CD1c-positive myeloid dendritic cell (primary cell): Measurements from ENCODE around the gene CHST11.

Experiments
- DNase-seq: peaks from one replicate; pipeline ENCODE4 v3.0.0-alpha.2; 2016; ENCODE audit errors: extremely low spot score

The CHST11 gene

DNA sequence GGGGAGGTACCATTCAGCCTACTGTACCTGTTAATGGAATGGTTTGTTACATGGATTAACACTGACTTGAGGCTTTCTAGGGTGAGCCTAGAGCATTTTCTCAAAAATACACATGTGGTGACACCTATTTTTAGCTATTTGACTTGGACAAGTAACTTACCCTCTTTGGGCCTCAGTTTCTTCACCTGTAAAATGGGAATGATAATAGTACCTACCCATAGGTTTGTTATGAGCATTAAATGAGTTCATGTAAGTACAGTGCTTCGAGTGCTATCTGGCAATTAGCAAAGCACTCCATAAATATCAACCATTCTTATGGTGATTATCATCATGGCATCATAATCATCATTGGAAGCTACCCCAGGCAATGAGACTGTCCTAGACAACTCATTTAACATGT is 216.5 kb downstream of the CHST11 start:
- no peak for DNase-seq

DNA sequence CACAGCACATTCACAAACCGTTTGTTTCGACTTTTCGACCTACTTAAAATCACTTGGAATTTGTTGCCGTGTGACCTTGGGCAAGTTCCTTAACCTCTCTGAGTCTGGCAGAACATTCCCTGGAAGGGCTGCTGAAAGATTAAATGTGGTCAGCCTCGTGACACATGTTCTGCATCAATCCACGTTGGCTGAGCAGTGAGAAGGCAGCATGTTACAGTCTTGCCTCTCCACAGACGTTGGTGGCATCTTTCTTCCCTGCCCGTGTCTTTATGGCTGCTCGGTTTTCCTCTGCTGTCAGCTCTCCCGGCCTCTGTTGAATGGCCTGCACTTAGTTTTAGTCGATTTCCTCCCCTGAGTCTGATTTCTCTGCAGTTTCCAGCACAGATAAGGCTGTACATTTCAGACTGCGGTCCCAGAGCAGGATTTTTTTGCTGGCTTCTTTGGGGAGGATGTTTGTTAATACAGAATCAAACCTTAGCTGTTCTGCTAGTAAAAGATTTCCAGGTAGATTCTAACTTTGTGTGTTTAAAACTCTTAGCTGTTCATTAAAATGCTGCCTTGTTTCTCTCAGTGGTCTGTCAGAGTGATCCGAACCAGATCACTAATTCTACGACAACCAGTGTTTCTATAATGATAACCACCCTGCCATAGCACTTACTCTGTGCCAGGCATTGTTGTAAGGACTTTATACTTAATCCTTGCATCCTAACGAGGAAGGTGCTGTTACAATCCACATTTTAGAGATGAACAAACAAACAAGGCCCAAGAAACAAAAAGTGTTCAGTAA is 217.1 kb downstream of the CHST11 start:
- peak; percentile 66 for DNase-seq

GRCh38 chr12:104676636-104677035 is 219.9 kb downstream of the CHST11 start:
- no peak for DNase-seq

- no peak for DNase-seq
Observed at GRCh38 chr12:104677441-104678089, 220.8 kb downstream of the CHST11 start.

DNA sequence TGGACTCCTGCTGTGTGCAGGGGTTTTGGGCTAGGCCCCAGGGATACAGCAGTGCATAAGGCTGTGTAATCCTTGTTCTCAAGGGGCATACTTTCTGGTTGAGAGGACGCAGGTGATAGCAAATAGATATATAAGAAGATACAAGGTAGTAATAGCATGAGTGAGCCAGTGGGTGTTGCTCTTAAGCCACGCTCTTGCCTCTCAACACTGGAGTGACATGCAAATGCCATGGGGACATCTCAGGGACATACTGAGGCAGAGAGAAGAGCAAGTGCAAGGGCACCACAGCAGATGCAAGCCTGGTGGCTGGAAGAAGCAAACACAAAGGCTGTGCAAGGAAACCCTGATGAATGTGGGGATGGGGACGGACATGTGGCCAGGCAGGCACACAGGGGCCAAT is 223.3 kb downstream of the CHST11 start:
- DNase-seq = no peak

DNA sequence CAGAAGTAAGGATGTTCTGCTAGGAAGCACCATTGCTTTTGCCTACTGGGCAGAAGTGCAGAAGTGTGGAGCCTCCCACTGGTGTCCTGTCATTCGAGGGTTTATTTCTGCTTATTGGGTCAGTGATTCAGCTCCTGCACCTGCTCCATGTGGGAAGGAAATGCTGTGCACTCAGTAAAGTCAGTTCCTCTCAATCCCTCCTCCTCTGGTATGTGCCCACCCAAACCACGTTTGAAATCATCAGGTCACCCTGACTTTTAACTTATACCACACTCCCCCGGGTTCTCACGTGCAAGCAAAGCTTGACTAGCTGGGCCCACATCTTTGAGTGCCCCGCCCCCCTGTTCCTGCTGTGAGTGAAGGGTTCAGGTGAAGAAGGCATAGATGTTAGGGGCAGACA is 223.7 kb downstream of the CHST11 start:
- peak; percentile 86 for DNase-seq

- DNase-seq = no peak
Observed at GRCh38 chr12:104681012-104681690, 224.4 kb downstream of the CHST11 start.

DNA sequence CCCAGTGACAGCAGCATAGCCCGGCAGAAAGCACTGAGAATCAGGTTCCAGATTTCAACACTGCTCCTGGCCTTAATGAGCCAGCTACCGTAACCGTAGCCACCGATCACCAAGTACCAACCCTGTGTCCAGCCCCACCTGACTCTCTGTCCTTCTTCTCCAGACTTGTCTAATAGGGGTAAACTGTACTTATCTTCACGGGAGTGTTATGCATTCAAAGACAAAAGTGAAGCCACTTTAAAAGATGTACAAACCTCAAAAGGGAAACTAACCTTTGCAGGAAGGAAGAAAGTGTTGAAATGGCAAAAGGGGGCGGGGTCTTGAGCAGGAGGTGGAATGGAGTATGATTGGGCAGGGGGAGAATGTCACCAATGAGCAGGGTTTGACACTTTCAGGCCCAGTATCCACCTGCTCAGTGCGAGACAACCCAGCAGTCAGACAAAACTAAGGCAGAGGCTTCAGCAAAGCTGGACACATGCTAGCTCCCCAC is 226.1 kb downstream of the CHST11 start:
- peak; percentile 68 for DNase-seq

GRCh38 chr12:104683831-104684503 is 227.2 kb downstream of the CHST11 start:
- DNase-seq = no peak

DNA sequence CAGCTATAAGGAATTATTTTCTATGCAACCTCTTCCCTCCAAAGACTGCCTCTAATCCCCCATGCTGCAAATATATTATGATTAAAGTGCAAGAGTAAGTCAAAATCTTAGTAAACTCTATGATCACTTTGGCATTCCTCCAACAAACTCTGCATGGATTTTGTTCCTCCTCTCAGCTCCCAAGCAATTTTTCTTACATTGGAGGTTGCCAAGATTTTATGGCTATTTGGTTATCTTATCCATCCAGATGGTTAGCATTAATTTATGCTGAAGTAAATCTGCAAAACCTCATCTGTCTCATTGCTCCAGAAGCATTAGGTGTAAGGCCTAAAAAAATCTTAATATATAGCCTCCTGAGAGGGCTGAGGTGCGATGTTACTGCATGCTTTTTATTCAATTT is 228.1 kb downstream of the CHST11 start:
- DNase-seq = no peak

DNA sequence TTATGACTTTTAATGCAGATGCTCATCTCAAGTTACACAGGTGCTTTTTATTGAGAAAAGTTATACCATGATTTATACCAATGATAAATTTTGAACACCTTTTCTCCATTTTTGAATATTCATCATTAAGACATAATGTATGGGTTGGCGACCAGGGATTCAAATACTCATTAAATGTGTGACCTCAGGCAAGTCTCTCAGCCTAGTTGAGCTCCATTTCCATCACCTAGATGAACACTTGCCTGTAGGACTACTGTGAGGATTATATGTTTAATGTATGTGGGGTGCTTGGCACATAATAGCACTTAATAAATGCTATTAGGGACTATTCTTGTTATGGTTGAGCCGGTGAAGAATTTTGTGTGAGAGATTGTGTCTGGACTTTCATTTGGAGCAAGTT is 228.6 kb downstream of the CHST11 start:
- DNase-seq = no peak

DNA sequence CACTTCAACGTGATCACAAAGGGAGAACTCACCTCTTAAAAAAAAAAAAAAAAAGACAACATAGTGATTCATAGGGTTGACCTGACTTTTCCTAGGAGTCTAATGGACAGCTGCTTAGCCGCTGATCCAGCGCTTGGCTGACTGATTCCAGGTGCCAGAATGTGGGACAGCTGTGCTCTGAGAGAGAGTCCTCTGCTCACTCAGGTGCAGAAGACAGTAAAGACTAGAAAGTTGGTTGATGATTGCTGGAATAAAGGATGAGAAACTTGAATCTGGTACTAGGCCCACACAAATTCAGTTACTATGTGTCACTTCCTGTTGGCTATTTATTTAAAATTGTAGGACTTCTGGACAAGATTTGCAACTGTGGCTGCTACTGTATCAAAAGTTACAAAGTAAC is 229.4 kb downstream of the CHST11 start:
- no peak for DNase-seq

DNA sequence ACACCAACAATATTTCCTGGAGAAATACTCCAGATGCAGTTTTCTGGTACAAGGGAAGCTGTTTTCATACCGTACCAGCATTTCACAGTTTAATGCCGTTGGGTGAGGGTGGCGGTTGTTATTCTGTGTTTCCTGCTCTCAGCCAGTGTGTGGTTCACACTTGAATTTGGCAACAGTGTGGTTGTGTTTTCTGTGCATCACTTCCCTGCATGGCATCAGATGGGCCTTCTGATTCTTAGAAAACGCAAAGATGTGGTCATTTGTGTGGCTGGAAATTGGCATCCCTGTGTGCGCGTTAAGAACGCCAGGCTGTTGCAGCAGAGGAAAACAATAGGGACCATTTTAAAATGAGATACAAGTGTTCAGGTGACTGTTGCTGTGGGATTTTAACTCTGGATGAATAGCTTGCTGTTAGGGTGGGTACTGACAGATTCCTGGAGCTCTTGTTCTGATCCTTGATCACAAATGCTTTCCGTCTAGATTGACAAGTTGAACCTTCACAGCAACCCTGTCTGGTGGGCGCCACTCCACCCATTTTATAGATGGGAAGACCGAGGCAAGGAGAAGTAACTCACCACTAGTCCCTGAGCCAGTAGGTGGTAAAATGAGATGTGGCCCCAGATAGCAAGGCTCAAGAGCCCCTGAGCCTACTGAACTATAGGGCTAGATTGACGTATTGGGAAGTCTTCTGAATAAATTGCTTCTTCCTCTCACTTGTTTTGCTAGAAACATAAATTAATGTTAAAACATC is 231.2 kb downstream of the CHST11 start:
- DNase-seq = peak; percentile 68

DNA sequence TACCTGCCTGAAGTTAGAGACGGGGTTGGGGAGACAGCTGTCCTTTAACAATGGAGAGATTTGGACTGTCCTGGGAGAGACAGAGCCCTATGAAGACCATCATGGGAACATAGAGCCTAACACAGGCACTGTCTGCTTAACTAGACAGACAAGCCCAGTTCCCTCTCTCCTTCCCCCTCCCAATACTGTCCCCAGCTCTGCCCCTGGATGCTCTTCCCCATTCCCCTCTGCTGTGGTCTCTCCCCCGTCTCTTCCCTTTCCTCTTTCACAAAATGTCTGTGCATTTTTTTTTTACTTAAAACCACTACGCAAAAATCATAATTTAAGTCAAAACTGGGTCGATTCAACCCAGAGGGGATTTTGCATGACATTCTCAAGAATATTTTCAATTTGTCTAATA is 232.9 kb downstream of the CHST11 start:
- peak; percentile 60 for DNase-seq

DNA sequence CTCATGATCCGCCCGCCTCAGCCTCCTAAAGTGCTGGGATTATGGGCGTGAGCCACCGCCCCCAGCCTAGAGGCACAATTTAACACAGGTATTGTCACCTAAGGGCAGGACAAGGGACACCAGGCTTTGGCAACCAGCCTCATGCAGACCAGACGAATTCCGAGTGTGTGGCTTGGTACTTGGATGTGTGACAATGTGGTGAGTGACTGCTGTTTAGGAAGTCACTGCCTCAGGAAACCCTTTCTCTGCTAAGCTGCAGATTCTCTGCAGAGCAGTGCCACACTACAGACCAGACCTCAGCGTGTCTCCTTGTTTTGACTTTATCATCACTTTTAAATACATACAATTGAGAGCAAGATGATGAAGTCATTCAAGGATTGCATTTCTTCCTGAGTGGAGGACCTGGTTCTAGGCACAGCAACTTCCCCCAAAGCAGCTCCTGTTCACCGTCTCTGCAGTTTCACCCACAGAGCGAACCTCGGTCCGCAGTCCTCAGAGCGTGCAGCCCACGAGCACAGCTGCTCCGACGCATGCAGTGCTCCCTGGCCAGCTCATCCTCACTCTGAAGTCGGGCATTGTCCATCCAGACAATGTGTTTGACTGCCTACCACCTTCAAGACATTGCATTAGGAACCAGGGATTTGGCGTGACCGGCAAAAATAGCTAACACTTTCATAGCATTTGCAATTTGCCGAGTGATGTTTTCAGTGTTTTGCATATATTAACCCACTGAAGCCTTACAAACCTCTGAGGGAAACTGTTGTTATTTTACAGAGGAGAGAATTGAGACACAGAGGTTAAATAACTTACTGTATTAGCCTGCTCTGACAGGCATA is 235.2 kb downstream of the CHST11 start:
- DNase-seq = peak; percentile 39

DNA sequence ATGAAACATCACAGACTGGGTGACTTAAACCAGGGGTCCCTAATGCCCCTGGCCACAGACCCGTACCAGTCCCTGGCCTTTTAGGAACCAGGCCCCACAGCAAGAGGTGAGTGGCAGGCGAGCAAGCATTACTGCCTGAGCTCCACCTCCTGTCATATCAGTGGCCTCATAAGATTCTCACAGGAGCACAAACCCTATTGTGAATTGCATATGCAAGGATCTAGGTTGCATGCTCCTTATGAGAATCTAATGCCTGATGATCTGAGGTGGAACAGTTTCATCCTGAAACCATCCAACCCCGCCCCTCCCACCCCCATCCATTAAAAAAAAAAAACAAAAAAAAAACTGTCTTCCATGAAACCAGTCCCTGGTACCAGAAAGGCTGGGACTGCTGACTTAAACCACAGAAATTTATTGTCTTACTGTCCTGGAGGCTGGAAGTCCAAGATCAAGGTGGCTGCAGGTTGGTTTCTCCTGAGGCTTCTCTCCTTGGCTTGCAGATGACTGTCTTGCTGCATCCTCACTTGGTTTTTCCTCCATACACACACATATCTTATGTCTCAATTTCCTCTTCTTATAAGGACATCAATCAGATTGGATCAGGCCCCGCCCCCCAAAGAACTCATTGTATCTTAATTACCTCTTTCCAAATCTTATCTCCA is 235.9 kb downstream of the CHST11 start:
- DNase-seq = no peak

GRCh38 chr12:104693493-104693892 is 236.7 kb downstream of the CHST11 start:
- DNase-seq = no peak

GRCh38 chr12:104694161-104694560 is 237.4 kb downstream of the CHST11 start:
- no peak for DNase-seq

GRCh38 chr12:104694711-104695110 is 238.0 kb downstream of the CHST11 start:
- no peak for DNase-seq
